ENCODE results near the gene TM4SF4.

- TF ChIP-seq CTCF (IDR thresholded peaks at IDR 0.05) (no peak), POLR2A (IDR thresholded peaks at IDR 0.05) (no peak)
Measured at GRCh38 chr3:149464542-149465328, 9.8 kb upstream of the TM4SF4 start.
